Panc1 (cell line): ENCODE data around the gene IBTK.
"Not testable (repeated sequence)": the region's sequence is repeated elsewhere in the genome, so short reads cannot be mapped to it uniquely, and the experiment has no call there.

Experiments used
- POLR2AphosphoS5 ChIP-seq: IDR thresholded peaks from 2 replicates; pipeline ENCODE4 v1.6.1; 2012; ENCODE audit warnings: mild to moderate bottlenecking, low read depth, low read length, moderate library complexity
- TF ChIP-seq, protein P1 (sequence below), 2 experiments: IDR thresholded peaks; 2 replicates each; pipeline ENCODE4 v1.6.1; 2011 to 2012; ENCODE audit warnings: low read depth in 2 of 2, control low read depth in 1 of 2, low read length in 1 of 2, mild to moderate bottlenecking in 1 of 2, moderate library complexity in 1 of 2; ENCODE audit not compliant: insufficient read depth in 1 of 2

DNA sequence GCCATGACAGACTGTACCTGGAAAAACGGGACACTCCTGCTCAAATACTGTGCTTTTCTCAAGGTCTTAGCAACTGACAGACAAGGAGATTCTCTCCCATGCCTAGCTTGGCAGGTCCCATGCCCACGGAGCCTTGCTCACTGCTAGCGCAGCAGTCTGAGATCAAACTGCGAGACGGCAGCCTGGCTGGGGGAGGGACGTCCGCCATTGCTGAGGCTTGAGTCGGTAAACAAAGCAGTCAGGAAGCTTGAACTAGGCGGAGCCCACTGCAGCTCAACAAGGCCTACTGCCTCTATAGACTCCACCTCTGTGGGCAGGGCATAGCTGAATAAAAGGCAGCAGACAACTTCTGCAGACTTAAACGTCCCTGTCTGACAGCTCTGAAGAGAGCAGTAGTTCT is 96.4 kb downstream of the IBTK start:
- not testable (repeated sequence) for TF ChIP-seq POLR2AphosphoS5
- TF ChIP-seq, protein P1, sequence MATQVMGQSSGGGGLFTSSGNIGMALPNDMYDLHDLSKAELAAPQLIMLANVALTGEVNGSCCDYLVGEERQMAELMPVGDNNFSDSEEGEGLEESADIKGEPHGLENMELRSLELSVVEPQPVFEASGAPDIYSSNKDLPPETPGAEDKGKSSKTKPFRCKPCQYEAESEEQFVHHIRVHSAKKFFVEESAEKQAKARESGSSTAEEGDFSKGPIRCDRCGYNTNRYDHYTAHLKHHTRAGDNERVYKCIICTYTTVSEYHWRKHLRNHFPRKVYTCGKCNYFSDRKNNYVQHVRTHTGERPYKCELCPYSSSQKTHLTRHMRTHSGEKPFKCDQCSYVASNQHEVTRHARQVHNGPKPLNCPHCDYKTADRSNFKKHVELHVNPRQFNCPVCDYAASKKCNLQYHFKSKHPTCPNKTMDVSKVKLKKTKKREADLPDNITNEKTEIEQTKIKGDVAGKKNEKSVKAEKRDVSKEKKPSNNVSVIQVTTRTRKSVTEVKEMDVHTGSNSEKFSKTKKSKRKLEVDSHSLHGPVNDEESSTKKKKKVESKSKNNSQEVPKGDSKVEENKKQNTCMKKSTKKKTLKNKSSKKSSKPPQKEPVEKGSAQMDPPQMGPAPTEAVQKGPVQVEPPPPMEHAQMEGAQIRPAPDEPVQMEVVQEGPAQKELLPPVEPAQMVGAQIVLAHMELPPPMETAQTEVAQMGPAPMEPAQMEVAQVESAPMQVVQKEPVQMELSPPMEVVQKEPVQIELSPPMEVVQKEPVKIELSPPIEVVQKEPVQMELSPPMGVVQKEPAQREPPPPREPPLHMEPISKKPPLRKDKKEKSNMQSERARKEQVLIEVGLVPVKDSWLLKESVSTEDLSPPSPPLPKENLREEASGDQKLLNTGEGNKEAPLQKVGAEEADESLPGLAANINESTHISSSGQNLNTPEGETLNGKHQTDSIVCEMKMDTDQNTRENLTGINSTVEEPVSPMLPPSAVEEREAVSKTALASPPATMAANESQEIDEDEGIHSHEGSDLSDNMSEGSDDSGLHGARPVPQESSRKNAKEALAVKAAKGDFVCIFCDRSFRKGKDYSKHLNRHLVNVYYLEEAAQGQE (IDR thresholded peaks at IDR 0.05; ENCODE audit: insufficient read depth in 1 of 2, low read depth in 2 of 2, low read length in 1 of 2) = not testable (repeated sequence)
